Natural killer cell (primary cell): ENCODE results near the gene KRTAP2-2. TPM values are rescaled to one million over a fixed set of nuclear protein-coding genes. Genes with fewer than 3 reads are reported as not detected.
"Not testable (repeated sequence)": the region's sequence is repeated elsewhere in the genome, so short reads cannot be mapped to it uniquely, and the experiment has no call there.

Experiments
- ATAC-seq, 3 donors: fragments of 150-1000 bp in 2 of 3; fragments of 200-7000 bp in 1 of 3; cut with Tn5 transposase; 1 replicate in 1 of 3; 2 replicates in 2 of 3; pipeline ENCODE4 v1.10.0; 2021; ENCODE audit warnings: mild to moderate bottlenecking in 2 of 3, moderate library complexity in 2 of 3
- DNase-seq, 2 donors: peaks; one replicate each; pipeline versions ENCODE4 v3.0.0 to v3.0.0-alpha.2; 2013 to 2021; ENCODE audit warnings: mixed read lengths in 1 of 2
- H3K27ac ChIP-seq: one replicate; pipeline ENCODE4 v1.5.1; 2013; ENCODE audit warnings: mild to moderate bottlenecking, low read length
- H3K27me3 ChIP-seq: one replicate; pipeline ENCODE4 v1.6.1; 2013; ENCODE audit warnings: low read length; ENCODE audit not compliant: control insufficient read depth, insufficient read depth
- H3K36me3 ChIP-seq: one replicate; pipeline ENCODE4 v1.6.1; 2013; ENCODE audit warnings: low read length; ENCODE audit not compliant: control insufficient read depth, insufficient read depth
- H3K4me1 ChIP-seq: one replicate; pipeline ENCODE4 v1.6.1; 2013; ENCODE audit warnings: low read length; ENCODE audit not compliant: control insufficient read depth, insufficient read depth
- H3K4me3 ChIP-seq: one replicate; pipeline ENCODE4 v1.5.1; 2013; ENCODE audit warnings: low read length
- H3K9me3 ChIP-seq: one replicate; pipeline ENCODE4 v1.6.1; 2013; ENCODE audit warnings: low read length; ENCODE audit not compliant: control insufficient read depth, insufficient read depth
- H3K27ac Mint-ChIP-seq, 2 donors: one replicate each; pipeline ENCODE4 v1.8.0; 2022; ENCODE audit warnings: mild to moderate bottlenecking in 2 of 2, mixed read lengths in 2 of 2, moderate library complexity in 1 of 2
- H3K27me3 Mint-ChIP-seq, 2 donors: one replicate each; pipeline ENCODE4 v1.8.0; 2022; ENCODE audit warnings: low read depth in 2 of 2, mixed read lengths in 2 of 2
- H3K36me3 Mint-ChIP-seq: one replicate; pipeline ENCODE4 v1.8.0; 2022; ENCODE audit warnings: mixed read lengths
- H3K4me1 Mint-ChIP-seq, 2 donors: one replicate each; pipeline ENCODE4 v1.8.0; 2022; ENCODE audit warnings: mixed read lengths in 2 of 2
- H3K4me3 Mint-ChIP-seq: one replicate; pipeline ENCODE4 v1.8.0; 2022; ENCODE audit warnings: mild to moderate bottlenecking, moderate library complexity, mixed read lengths
- H3K9me3 Mint-ChIP-seq, 2 donors: one replicate each; pipeline ENCODE4 v1.8.0; 2022; ENCODE audit warnings: mixed read lengths in 2 of 2
- WGBS: methylation state at CpG from one replicate; pipeline ENCODE4 v1.1.7; 2013; ENCODE audit warnings: missing lambda C conversion rate; ENCODE audit not compliant: insufficient coverage; 5-methylcytosine and 5-hydroxymethylcytosine counted together
- intact Hi-C: fragments of 100-400 bp; cut with micrococcal nuclease; formaldehyde crosslinking; loops from one replicate; pipeline ENCODE4 v1.14.2; 2022
- total RNA-seq, 4 donors: library from RNA; stranded (reverse); fragments of 120-200 nt in 1 of 4; gene quantifications; one replicate each; pipeline versions ENCODE4 v1.2.3 to v1.2.4, GENCODE V29; 2013 to 2022
- TF ChIP-seq, protein P1 (sequence below): fragments of 200-600 bp; IDR thresholded peaks from one replicate; pipeline ENCODE4 v1.8.0; 2022; ENCODE audit warnings: antibody characterized with exemption

Gene KRTAP2-2
- total RNA-seq, 3 donors from 2014 or later (not counting 1 experiment from before 2014, with no cell fraction given): not detected

- WGBS: 89% methylated on average over 2 of the region's 2 CpGs
- DNase-seq, H3K9me3 ChIP-seq, H3K4me1 ChIP-seq, H3K36me3 ChIP-seq, intact Hi-C loops, ATAC-seq, H3K9me3 Mint-ChIP-seq, H3K4me3 Mint-ChIP-seq, H3K27me3 ChIP-seq, H3K36me3 Mint-ChIP-seq, H3K27ac ChIP-seq, H3K27ac Mint-ChIP-seq, H3K4me3 ChIP-seq, H3K4me1 Mint-ChIP-seq: not testable (repeated sequence)
- peaks cover 21 to 23% of the 10 kb centered on the region in 2 donors for H3K27me3 Mint-ChIP-seq
These were observed 28.4 kb upstream of the KRTAP2-2 start for GRCh38 chr17:41083427-41083826.

DNA sequence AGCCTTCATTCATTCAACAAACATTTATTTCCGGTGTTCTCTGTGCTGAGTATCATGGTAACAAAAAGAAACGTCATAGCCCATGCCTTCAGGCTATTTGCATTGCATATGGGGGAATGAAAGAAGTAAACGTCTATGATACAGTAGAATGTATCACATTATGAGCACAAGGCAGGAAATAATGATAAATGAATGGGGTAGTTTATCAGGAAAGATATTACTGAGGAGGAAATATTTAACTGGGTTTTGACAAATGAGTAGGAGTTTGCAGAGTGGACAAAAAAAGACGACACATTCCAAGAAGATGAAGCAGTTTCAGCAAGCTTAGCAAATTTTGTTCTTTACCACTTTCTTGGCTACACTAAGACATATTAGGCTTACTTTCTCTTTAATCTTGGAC, 27.6 kb upstream of the KRTAP2-2 start:
- Mint-ChIP-seq H3K4me3 (no peak overlapping the region), H3K27me3 (peaks cover 21 to 23% of the 10 kb centered on the region in 2 donors), H3K4me1 (no peaks in the 10 kb centered on the region), H3K27ac (no peak overlapping the region), H3K36me3 (no peaks in the 10 kb centered on the region), H3K9me3 (no peaks in the 10 kb centered on the region)
- TF ChIP-seq, protein P1, sequence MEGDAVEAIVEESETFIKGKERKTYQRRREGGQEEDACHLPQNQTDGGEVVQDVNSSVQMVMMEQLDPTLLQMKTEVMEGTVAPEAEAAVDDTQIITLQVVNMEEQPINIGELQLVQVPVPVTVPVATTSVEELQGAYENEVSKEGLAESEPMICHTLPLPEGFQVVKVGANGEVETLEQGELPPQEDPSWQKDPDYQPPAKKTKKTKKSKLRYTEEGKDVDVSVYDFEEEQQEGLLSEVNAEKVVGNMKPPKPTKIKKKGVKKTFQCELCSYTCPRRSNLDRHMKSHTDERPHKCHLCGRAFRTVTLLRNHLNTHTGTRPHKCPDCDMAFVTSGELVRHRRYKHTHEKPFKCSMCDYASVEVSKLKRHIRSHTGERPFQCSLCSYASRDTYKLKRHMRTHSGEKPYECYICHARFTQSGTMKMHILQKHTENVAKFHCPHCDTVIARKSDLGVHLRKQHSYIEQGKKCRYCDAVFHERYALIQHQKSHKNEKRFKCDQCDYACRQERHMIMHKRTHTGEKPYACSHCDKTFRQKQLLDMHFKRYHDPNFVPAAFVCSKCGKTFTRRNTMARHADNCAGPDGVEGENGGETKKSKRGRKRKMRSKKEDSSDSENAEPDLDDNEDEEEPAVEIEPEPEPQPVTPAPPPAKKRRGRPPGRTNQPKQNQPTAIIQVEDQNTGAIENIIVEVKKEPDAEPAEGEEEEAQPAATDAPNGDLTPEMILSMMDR: no peak
- Histone ChIP-seq H3K4me3 (no peak overlapping the region), H3K9me3 (no peaks in the 10 kb centered on the region), H3K27ac (no peak overlapping the region), H3K36me3 (no peaks in the 10 kb centered on the region), H3K27me3 (no peaks in the 10 kb centered on the region), H3K4me1 (no peaks in the 10 kb centered on the region)
- ATAC-seq (no peak), DNase-seq (no peak)
- intact Hi-C loops: no loop called here
- 67% methylated on average over 4 of the region's 4 CpGs for WGBS

- Histone ChIP-seq H3K4me1 (no peaks in the 10 kb centered on the region), H3K27ac (no peak overlapping the region), H3K36me3 (no peaks in the 10 kb centered on the region), H3K27me3 (peaks cover 8% of the 10 kb centered on the region), H3K9me3 (no peaks in the 10 kb centered on the region), H3K4me3 (no peak overlapping the region)
- no peaks in the 10 kb centered on the region for H3K4me1 Mint-ChIP-seq
- DNase-seq: no peak
- no peaks in the 10 kb centered on the region for H3K36me3 Mint-ChIP-seq
- no peaks in the 10 kb centered on the region for H3K9me3 Mint-ChIP-seq
- TF ChIP-seq, protein P1: peak; percentile 13
- H3K27ac Mint-ChIP-seq: no peak overlapping the region
- intact Hi-C loops: no loop called here
- peaks cover 30 to 42% of the 10 kb centered on the region in 2 donors for H3K27me3 Mint-ChIP-seq
- no peak for ATAC-seq
- no peak overlapping the region for H3K4me3 Mint-ChIP-seq
These were observed 21.8 kb upstream of the KRTAP2-2 start for GRCh38 chr17:41076788-41077187.

GRCh38 chr17:41073676-41074075, 18.6 kb upstream of the KRTAP2-2 start:
- H3K27me3 ChIP-seq: peaks cover 8% of the 10 kb centered on the region
- no peaks in the 10 kb centered on the region for H3K9me3 Mint-ChIP-seq
- no peaks in the 10 kb centered on the region for H3K36me3 ChIP-seq
- no peak overlapping the region for H3K4me3 Mint-ChIP-seq
- peaks cover 20 to 28% of the 10 kb centered on the region in 2 donors for H3K27me3 Mint-ChIP-seq
- WGBS: 91% methylated on average over 2 of the region's 2 CpGs
- no peaks in the 10 kb centered on the region for H3K4me1 ChIP-seq
- H3K9me3 ChIP-seq: no peaks in the 10 kb centered on the region
- H3K36me3 Mint-ChIP-seq: no peaks in the 10 kb centered on the region
- ATAC-seq (no peak), DNase-seq (no peak)
- intact Hi-C loops: no loop called here
- no peak overlapping the region for H3K27ac ChIP-seq
- H3K27ac Mint-ChIP-seq: no peak overlapping the region
- TF ChIP-seq, protein P1: no peak
- H3K4me3 ChIP-seq: no peak overlapping the region
- no peaks in the 10 kb centered on the region for H3K4me1 Mint-ChIP-seq
